K562 (cell line): ENCODE data around the gene CCDC181. TPM values are rescaled to one million over a fixed set of nuclear protein-coding genes. Genes with fewer than 3 reads are reported as not detected.

Experiments
- ATAC-seq: fragments of 200-7000 bp; cut with Tn5 transposase; 3 replicates; pipeline ENCODE4 v1.9.1; 2020; ENCODE audit warnings: moderate library complexity
- BruUV-seq: library from RNA; stranded (reverse); fragments of 400-500 nt; replicated peaks from 2 replicates; lab custom pipeline; 2021; lab: Mats Ljungman, UMichigan
- CTCF ChIA-PET: fragments of 300-600 bp; formaldehyde crosslinking; extraction: SDS; loops from one replicate; lab custom pipeline; 2021; ENCODE audit warnings: low intra/inter-chr PET ratio; lab: Yijun Ruan, JAX
- POLR2A ChIA-PET: fragments of 300-600, 350-650 bp; sonication (Branson Sonifier 250); formaldehyde crosslinking; extraction: SDS; loops from one replicate; lab custom pipeline; 2021; ENCODE audit warnings: antibody characterized with exemption, inconsistent platforms; lab: Yijun Ruan, JAX
- DNase-seq, 4 experiments: peaks; one replicate each; pipeline versions ENCODE4 v3.0.0 to v3.0.0-alpha.2; 2011 to 2018; ENCODE audit warnings: low spot score in 3 of 4, mixed read lengths in 3 of 4; ENCODE audit errors: extremely low read depth in 1 of 4
- FAIRE-seq: peaks from 2 replicates; lab custom pipeline; 2011; peaks lifted over from hg19 to GRCh38; lab: Jason Lieb, UNC
- H2AFZ ChIP-seq: 2 replicates; pipeline ENCODE4 v1.6.0; 2011; ENCODE audit warnings: low read depth, low read length, control low read depth, inconsistent platforms
- H3K27ac ChIP-seq: fragments of 200-600 bp; 3 replicates; pipeline ENCODE4 v1.8.0; 2011; ENCODE audit warnings: low read depth, mild to moderate bottlenecking, control low read depth, inconsistent platforms, low read length, moderate library complexity, mixed read lengths; ENCODE audit errors: extremely low read depth
- H3K27me3 ChIP-seq, 2 experiments: fragments of 300-600 bp in 1 of 2; 2 replicates in 1 of 2; 3 replicates in 1 of 2; pipeline versions ENCODE4 v1.6.0 to v1.8.0; 2011; ENCODE audit warnings: inconsistent platforms in 2 of 2, low read length in 2 of 2, mild to moderate bottlenecking in 1 of 2, mixed read lengths in 1 of 2, moderate library complexity in 1 of 2; ENCODE audit not compliant: control insufficient read depth in 2 of 2, insufficient read depth in 2 of 2
- H3K36me3 ChIP-seq: fragments of 300-600 bp; 3 replicates; pipeline ENCODE4 v1.8.0; 2011; ENCODE audit warnings: mild to moderate bottlenecking, low read length, inconsistent platforms; ENCODE audit not compliant: control insufficient read depth, insufficient read depth
- H3K4me1 ChIP-seq, 2 experiments: fragments of 200-600 bp in 1 of 2; replicated peaks in 1 of 2; 2 replicates in 1 of 2; 3 replicates in 1 of 2; pipeline versions ENCODE4 v1.5.1 to v1.8.0; 2011; ENCODE audit warnings: inconsistent platforms in 2 of 2, low read length in 2 of 2, mild to moderate bottlenecking in 1 of 2, mixed read lengths in 1 of 2, moderate library complexity in 1 of 2; ENCODE audit not compliant: control insufficient read depth in 2 of 2, insufficient read depth in 2 of 2
- H3K4me2 ChIP-seq: 2 replicates; pipeline ENCODE4 v1.6.1; 2011; ENCODE audit warnings: low read length, control low read depth, inconsistent platforms, mixed read lengths; ENCODE audit not compliant: insufficient read depth
- H3K4me3 ChIP-seq: fragments of 200-600 bp; sonication (generic), shearing (Covaris generic); 2 replicates; pipeline ENCODE4 v1.5.1; 2016; ENCODE audit warnings: control low read depth, inconsistent platforms
- H3K79me2 ChIP-seq: fragments of 200-600 bp; 3 replicates; pipeline ENCODE4 v1.8.0; 2011; ENCODE audit warnings: low read length, inconsistent platforms; ENCODE audit not compliant: control insufficient read depth, insufficient read depth
- H3K9ac ChIP-seq, 2 experiments: 2 replicates each; pipeline versions ENCODE4 v1.6.0 to v1.6.1; 2011; ENCODE audit warnings: low read depth in 2 of 2, low read length in 2 of 2, control low read depth in 1 of 2, inconsistent platforms in 1 of 2, mild to moderate bottlenecking in 1 of 2, mixed read lengths in 1 of 2; ENCODE audit not compliant: insufficient read depth in 1 of 2
- H3K9me1 ChIP-seq: one replicate; pipeline ENCODE4 v1.6.0; 2011; ENCODE audit warnings: inconsistent platforms, mild to moderate bottlenecking, low read length, moderate library complexity; ENCODE audit not compliant: control insufficient read depth, insufficient read depth
- H3K9me3 ChIP-seq: replicated peaks from 2 replicates; pipeline ENCODE4 v1.5.1; 2011; ENCODE audit warnings: low read depth, low read length, inconsistent platforms; ENCODE audit not compliant: control insufficient read depth, insufficient read depth
- H4K20me1 ChIP-seq: replicated peaks from 2 replicates; pipeline ENCODE4 v1.6.1; 2011; ENCODE audit warnings: low read length, inconsistent platforms, mixed read lengths; ENCODE audit not compliant: control insufficient read depth, insufficient read depth
- FOSL1 ChIP-seq: fragments of 200-800 bp; sonication (Bioruptor generic); conservative IDR thresholded peaks from 2 replicates; pipeline ENCODE4 v1.6.1; 2016; ENCODE audit warnings: missing genetic modification characterization, missing compliant biosample characterization
- JUND ChIP-seq, 2 experiments: IDR thresholded peaks; 2 replicates in 1 of 2; 3 replicates in 1 of 2; pipeline ENCODE4 v1.6.1; 2011; ENCODE audit warnings: borderline replicate concordance in 2 of 2, low read depth in 2 of 2, low read length in 2 of 2, improper control_type of control experiment in 1 of 2, missing biosample characterization in 1 of 2, missing genetic modification characterization in 1 of 2, missing genetic modification reagents in 1 of 2
- WGBS: fragments of 100-300 bp; shearing (Covaris generic); methylation state at CpG from one replicate; pipeline ENCODE4 v1.1.6; 2016; ENCODE audit warnings: low coverage, mixed read lengths; ENCODE audit not compliant: insufficient coverage; ENCODE audit errors: missing lambda C conversion rate; 5-methylcytosine and 5-hydroxymethylcytosine counted together
- in situ Hi-C: fragments of 300-500 bp; cut with MboI; formaldehyde crosslinking; loops from 4 replicates; pipeline ENCODE4 v1.15.0; 2018; ENCODE audit warnings: inconsistent platforms, mixed read lengths
- intact Hi-C: fragments of 100-400 bp; cut with micrococcal nuclease; formaldehyde crosslinking; loops from 2 replicates; pipeline ENCODE4 v1.14.2; 2022
- polyA plus RNA-seq, 8 experiments: library from polyadenylated mRNA; depleted of rRNA in 4 of 8; stranded (reverse) in 5 of 8; unstranded in 3 of 8; fragments of >200 nt; fragmentation: Nextera tagmentation in 2 of 8; fragmentation: Illumina TruSeq in 1 of 8; extraction: Ambion mirVana in 2 of 8; extraction: Trizol in 1 of 8; gene quantifications; 2 replicates each; pipeline versions ENCODE4 v1.2.1 to v1.2.3, GENCODE V29; 2011 to 2014; ENCODE audit warnings: inconsistent platforms in 1 of 8, missing spikeins in 1 of 8
- total RNA-seq, 7 experiments: library from RNA; depleted of rRNA in 6 of 7; stranded (reverse); fragments of >200 nt in 6 of 7; fragmentation: Illumina TruSeq in 2 of 7; extraction: Trizol in 2 of 7; gene quantifications; 2 replicates each; pipeline versions ENCODE4 v1.2.1 to v1.2.3, GENCODE V29; 2011 to 2021; ENCODE audit warnings: low replicate concordance in 1 of 7
- TF ChIP-seq, protein P1 (sequence below): IDR thresholded peaks from 2 replicates; pipeline ENCODE4 v1.6.1; 2014; ENCODE audit warnings: antibody characterized with exemption
- TF ChIP-seq, protein P2 (sequence below), 2 experiments: fragments of 450-650 bp in 1 of 2; sonication (generic) in 1 of 2; formaldehyde crosslinking in 1 of 2; IDR thresholded peaks in 1 of 2; conservative IDR thresholded peaks in 1 of 2; 2 replicates each; pipeline versions ENCODE4 v1.6.1 to v1.8.1; 2016 to 2023; ENCODE audit warnings: mild to moderate bottlenecking in 2 of 2, moderate library complexity in 2 of 2, inconsistent platforms in 1 of 2, missing genetic modification reagents in 1 of 2

CCDC181 gene
- total and polyA plus RNA-seq, 9 of the 15 experiments (the other 6 are each of a cell fraction or from before 2014, with no cell fraction given) = 0.04 to 0.14 TPM; not detected in 7

DNA sequence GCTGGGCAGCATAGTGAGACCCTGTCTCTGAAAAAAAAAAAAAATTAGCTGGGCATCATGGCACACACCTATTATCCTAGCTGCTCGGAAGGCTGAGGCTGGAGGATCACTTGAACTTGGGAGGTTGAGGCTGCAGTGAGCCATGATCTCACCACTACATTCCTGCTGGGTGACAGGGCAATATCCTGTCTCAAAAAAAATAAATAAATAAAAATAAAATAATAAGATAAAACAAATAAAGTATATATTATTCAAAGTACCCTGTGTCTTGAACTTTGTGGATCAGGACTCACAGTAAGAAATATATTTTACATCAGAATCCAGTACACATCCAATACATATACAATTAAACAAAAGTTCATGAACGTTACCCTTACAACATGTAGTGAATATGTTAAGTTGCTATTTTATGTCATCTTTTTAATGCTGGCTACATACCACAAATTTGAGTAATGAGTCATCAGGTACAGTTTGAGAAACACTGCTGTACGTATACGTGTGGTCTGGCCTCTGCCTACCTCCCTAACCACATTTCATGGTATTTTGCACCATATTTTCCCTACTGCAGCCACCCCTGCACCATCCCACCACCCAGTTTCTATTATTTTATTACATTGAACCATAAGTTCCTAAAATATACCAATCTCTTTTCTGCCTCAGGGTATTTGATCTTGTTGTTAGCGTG, 64.1 kb downstream of the CCDC181 start:
- H3K4me1 ChIP-seq = peaks cover 0 to 2% of the 10 kb centered on the region in 2 experiments; a peak in 1 of 5 replicates
- H3K4me2 ChIP-seq = no peak overlapping the region
- peaks cover under 1% of the 10 kb centered on the region; the same call in 2 of the 3 replicates for H3K79me2 ChIP-seq
- no TSS peak for BruUV-seq
- 63% methylated on average over 5 of the region's 5 CpGs for WGBS
- in situ Hi-C loops (loop anchor here (25.0 kb wide), 1 partner anchor 751 kb away; no protein-coding TSS in a partner anchor), intact Hi-C loops (no loop called here)
- no peak for DNase-seq
- ATAC-seq = no peak
- H3K9ac ChIP-seq = no peak overlapping the region
- CTCF ChIA-PET = no interaction called here
- no peaks in the 10 kb centered on the region for H4K20me1 ChIP-seq
- no peaks in the 10 kb centered on the region for H3K36me3 ChIP-seq
- H3K27ac ChIP-seq = no peak overlapping the region
- no peak for FAIRE-seq
- no peaks in the 10 kb centered on the region for H3K9me3 ChIP-seq
- no peaks in the 10 kb centered on the region for H3K27me3 ChIP-seq
- H2AFZ ChIP-seq = no peak overlapping the region
- POLR2A ChIA-PET = interaction anchor here (1.0 to 1.3 kb wide), 2 partner anchors 26 to 257 kb away, joined by 3 read pairs; partner anchors contain the start of gene ATP1B1
- TF ChIP-seq, protein P1, sequence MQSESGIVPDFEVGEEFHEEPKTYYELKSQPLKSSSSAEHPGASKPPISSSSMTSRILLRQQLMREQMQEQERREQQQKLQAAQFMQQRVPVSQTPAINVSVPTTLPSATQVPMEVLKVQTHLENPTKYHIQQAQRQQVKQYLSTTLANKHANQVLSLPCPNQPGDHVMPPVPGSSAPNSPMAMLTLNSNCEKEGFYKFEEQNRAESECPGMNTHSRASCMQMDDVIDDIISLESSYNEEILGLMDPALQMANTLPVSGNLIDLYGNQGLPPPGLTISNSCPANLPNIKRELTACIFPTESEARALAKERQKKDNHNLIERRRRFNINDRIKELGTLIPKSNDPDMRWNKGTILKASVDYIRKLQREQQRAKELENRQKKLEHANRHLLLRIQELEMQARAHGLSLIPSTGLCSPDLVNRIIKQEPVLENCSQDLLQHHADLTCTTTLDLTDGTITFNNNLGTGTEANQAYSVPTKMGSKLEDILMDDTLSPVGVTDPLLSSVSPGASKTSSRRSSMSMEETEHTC = no peak
- TF ChIP-seq, protein P2, sequence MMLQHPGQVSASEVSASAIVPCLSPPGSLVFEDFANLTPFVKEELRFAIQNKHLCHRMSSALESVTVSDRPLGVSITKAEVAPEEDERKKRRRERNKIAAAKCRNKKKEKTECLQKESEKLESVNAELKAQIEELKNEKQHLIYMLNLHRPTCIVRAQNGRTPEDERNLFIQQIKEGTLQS (IDR thresholded peaks at IDR 0.05) = peak; percentile 59; the same call in 1 of the 2 replicates
- TF ChIP-seq, protein P2 (CRISPR knock-in tag; conservative IDR thresholded peaks at IDR 0.05) = no peak
- TF ChIP-seq JUND (IDR thresholded peaks at IDR 0.05; ENCODE audit: borderline replicate concordance, low read depth, low read length) (peak; percentile 19; the same call in 1 of the 2 replicates), JUND (tag; IDR thresholded peaks at IDR 0.05; ENCODE audit: borderline replicate concordance, low read depth, low read length) (peak; percentile 56; the same call in 2 of the 3 replicates), FOSL1 (tag) (peak; percentile 59)
- no peaks in the 10 kb centered on the region for H3K9me1 ChIP-seq
- H3K4me3 ChIP-seq = no peak overlapping the region
